Activated CD4-positive, alpha-beta T cell treated with anti-CD3 and anti-CD28 coated beads, Interleukin-2, Interleukin-6, amounts not matched to agents 100 ng/mL and 50 ng/mL, durations not matched to agents 16 hours and 8 hours (primary cell): ENCODE results near the gene AP1S1.
"Not testable (repeated sequence)": the region's sequence is repeated elsewhere in the genome, so short reads cannot be mapped to it uniquely, and the experiment has no call there.

ENCODE experiments used
- DNase-seq: peaks from one replicate; pipeline ENCODE4 v3.0.0-alpha.2; 2020

AP1S1 gene

DNA sequence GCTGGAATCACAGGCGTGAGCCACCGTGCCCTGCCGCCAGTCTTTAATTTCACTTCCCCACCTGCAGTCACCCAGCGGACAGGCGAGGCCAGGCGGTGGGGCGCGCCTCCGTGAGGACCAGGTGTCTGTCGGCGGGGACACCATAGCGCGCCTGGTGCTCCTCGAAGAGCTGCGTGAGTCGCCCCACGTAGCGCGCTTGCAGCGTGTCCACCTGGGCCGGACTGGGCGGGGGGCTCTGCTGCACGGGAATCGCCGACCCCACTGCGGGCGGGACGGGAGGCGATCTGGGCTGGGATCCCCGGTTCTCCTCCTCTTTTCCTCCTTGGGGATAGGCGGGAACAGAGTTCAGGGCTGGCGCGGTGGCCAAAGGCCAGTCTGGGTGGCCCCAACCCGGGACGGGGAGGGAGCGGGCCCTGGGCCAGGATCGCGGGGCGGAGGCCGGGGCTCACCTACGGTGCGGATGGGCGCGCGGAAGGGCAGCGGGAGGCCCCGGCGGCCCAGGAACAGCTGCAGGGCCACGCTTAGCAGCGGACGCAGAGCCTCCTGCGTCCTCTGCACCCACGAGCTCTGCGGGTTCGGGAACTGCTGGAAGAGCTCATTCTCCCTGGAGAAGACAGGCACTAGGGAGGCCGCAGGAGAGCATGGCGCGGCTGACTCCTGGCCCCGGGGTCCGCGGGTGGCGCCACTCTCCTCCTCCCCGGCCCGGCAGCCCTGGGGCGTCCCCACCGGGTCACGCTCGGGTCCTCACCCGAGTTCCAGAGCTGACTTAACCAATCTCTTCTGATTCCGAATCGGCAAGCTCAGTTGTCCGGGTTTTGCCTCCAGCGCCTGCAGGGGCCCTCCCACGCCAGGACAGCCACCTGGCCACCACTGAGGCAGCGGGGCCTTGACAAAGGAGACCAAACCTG lies 47.7 kb downstream of the AP1S1 start:
- no peak for DNase-seq

DNA sequence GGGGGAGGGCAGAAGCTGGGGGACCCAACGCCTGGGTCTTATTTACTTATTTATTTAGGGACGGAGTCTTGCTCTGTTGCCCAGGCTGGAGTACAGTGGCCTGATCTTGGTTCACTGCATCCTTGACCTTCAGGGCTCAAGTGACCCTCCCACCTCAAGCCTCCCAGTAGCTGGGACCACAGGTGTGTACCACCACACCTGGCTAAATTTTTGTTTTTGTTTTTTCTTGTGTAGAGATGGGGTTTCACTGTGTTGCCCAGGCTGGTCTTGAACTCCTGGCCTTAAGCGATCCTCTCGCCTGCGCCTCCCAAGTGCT lies 48.3 kb downstream of the AP1S1 start:
- no peak for DNase-seq

GRCh38 chr7:101203740-101204738 lies 49.8 kb downstream of the AP1S1 start:
- DNase-seq = not testable (repeated sequence)

DNA sequence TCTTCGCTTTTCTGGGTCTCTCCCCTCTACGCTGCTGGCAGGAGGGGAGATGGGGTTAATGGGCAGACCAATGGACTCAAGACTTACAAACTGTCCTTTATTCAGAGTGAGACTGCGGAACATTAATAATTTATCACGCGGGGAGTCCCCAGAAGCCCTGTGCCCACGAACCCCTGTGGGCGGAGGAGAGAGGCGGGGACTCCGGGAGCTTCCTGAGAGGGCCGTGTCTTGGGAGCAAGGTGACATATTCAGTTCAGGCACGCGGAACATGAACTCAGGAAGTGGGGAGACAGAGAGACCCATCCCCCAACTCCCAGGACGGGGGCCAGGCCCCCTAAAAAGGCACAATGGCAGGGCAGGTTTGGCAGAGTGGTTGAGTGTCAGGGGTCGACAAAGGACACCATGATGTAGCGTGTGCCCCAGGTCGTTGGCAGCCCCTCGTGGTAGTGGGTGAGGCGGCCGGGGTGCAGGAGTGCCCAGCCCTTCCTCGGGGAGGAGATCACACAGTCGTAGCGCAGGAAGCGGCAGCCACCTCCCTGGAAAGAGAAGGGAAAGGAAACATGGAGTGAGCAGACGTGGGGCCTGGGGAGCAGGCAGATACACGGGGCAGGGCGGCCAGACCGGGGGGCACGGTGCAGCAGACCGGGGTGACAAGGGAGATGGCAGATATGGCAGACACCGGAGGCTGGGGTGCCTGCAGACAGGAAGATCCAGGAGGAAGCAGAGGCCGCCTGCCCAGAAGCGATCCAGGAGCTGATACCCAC lies 51.8 kb downstream of the AP1S1 start:
- DNase-seq = no peak

GRCh38 chr7:101206665-101207042 lies 52.4 kb downstream of the AP1S1 start:
- no peak for DNase-seq

GRCh38 chr7:101207459-101207858 lies 53.2 kb downstream of the AP1S1 start:
- DNase-seq = no peak

- no peak for DNase-seq
These were observed 54.5 kb downstream of the AP1S1 start for GRCh38 chr7:101208794-101209193.

- DNase-seq = no peak
These were observed 55.9 kb downstream of the AP1S1 start for GRCh38 chr7:101210143-101210542.
